ENCODE data around the gene ZNF273.
"Not testable (repeated sequence)": the region's sequence is repeated elsewhere in the genome, so short reads cannot be mapped to it uniquely, and the experiment has no call there.

ZNF273 gene

GRCh38 chr7:64888901-64889685, 14.0 kb upstream of the ZNF273 start:
- DNase-seq (ENCODE audit: low read depth), result peak; percentile 18

- no peak for DNase-seq (ENCODE audit: low read depth)
These were observed 13.3 kb upstream of the ZNF273 start for GRCh38 chr7:64889686-64890162.

DNA sequence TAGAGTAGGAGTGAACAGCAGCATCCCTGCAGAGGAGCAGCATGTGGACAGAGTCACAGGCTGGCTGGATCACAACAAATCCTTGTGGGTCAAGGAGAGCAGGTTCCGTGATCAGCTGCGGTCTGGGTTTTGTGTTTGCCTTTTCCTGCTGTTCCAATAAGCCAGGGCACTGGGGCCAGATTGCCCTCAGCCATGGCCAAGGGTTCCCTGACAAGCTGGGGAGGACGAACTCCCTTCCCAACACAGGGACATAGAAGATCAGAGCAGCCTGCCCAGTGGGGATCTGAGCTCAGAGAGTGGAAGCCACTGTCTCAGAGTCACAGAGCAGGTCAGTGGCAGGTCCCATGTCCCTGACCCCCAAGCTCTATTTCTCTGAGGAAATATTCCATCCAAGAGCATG, 12.8 kb upstream of the ZNF273 start:
- DNase-seq (ENCODE audit: low read depth), result not testable (repeated sequence)

DNA sequence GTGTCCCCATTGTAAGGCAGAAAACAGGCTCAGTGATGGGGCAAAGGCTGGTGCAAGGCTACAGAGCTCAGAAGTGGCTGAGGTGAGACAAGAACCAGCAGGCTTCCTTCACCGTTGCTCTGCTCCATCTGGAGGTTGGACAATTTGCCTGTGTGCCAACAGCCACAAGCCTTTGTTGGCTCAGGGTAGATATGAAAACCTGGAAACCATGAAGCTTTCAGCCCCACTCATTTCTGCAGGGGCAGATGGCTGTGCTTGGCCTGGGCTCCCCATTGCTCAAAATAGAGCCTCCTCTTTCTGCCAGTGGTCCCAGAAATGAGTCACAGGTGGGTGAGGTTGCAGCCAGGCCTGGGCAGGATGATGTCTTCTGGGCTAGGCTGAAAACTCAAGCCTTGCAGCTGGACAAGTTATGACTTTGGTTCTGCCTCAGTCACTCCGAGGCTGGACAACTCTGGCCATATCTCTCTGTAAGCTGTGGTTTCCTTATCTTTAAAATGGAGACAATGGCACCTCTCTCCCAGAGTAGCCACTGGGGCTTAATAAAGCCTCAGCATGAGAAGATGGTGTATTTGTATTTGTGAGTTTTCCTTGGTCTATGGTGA, 12.2 kb upstream of the ZNF273 start:
- DNase-seq (ENCODE audit: low read depth), result no peak

DNA sequence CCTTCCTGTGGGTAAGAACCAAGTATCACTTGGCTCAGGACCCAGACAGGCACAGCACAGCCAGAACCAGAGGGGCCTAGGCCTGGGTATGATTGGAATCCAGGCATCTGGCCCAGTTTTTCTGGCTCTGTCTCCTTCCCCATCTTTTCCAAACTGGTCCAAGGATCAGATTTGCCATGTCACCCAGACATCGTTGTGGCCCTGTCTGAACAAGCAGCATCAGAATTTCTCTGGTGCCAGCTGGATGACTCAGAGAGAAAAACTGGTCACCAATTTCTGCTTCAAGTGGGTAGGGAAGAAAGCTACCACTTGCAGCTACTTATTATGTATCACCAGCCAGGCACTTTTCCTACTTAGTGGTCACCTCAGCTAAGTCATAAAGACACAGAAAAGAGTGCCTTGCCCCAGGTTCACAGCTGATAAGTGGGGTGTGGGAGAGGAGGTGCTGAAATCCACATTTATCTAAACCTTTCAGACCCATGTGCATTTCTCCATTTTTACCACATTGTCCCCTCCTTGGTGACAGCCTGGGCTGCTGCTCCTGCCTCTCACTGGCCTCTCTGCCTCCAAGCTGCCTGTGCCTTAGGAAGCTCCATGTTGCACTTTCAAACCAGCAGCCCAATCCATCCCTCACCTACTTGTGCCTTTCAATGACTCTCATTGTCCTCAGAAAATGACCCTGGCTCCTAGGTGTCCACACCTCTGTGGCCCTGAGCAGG, 11.6 kb upstream of the ZNF273 start:
- not testable (repeated sequence) for DNase-seq (ENCODE audit: low read depth)

GRCh38 chr7:64892116-64892515, 11.0 kb upstream of the ZNF273 start:
- no peak for DNase-seq (ENCODE audit: low read depth)

GRCh38 chr7:64892666-64893309, 10.3 kb upstream of the ZNF273 start:
- no peak for DNase-seq (ENCODE audit: low read depth)

GRCh38 chr7:64893401-64893800, 9.7 kb upstream of the ZNF273 start:
- no peak for DNase-seq (ENCODE audit: low read depth)

- not testable (repeated sequence) for DNase-seq (ENCODE audit: low read depth)
These were observed 640 bp upstream of the ZNF273 start for GRCh38 chr7:64902461-64902805.

GRCh38 chr7:64904008-64904407, 935 bp downstream of the ZNF273 start:
- DNase-seq (ENCODE audit: low read depth), result no peak

DNA sequence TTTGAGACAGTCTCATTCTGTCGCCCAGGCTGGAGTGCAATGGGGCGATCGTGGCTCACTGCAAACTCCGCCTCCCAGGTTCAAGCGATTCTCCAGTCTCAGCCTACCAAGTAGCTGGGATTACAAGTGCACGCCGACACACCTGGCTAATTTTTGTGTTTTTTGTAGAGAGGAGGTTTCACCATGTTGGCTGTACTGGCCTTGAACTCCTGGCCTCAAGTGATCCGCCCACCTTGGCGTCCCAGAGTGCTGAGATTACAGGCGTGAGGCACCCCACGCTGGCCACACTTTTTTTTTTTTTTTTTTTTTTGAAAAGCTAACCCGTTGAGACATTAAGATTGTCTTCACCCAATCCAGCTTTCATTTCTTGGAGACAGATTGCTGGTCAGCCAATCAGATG, 2.1 kb downstream of the ZNF273 start:
- no peak for DNase-seq (ENCODE audit: low read depth)

DNA sequence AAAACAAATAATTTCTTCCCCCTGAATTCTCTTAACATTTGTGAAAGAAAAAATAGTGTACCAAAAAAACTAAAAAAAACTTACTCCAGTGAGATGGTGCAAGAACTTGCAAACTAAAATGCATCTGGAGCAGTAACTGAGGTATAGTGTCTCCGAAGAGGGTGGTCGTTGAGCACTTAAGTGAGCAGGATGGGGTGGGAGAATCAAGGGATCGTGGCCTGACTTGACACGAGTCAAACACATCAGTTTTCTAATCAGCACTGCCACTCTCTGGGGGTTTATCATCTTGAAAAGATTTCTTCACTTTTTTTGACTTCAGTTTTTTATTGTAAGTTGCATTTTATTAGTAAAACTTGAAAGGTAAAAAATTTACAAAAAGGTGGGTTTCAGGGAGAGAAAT, 2.5 kb downstream of the ZNF273 start:
- DNase-seq (ENCODE audit: low read depth), result no peak

- DNase-seq (ENCODE audit: low read depth), result no peak
These were observed 4.7 kb downstream of the ZNF273 start for GRCh38 chr7:64907641-64908326.

- no peak for DNase-seq (ENCODE audit: low read depth)
These were observed 5.3 kb downstream of the ZNF273 start for GRCh38 chr7:64908358-64908757.

- no peak for DNase-seq (ENCODE audit: low read depth)
These were observed 11.5 kb downstream of the ZNF273 start for GRCh38 chr7:64914557-64914956.

GRCh38 chr7:64915301-64915700, 12.2 kb downstream of the ZNF273 start:
- not testable (repeated sequence) for DNase-seq (ENCODE audit: low read depth)

- not testable (repeated sequence) for DNase-seq (ENCODE audit: low read depth)
These were observed 25.4 kb downstream of the ZNF273 start for GRCh38 chr7:64928252-64929187.

- DNase-seq (ENCODE audit: low read depth), result no peak
These were observed 31.4 kb downstream of the ZNF273 start for GRCh38 chr7:64934478-64934877.

- no peak for DNase-seq (ENCODE audit: low read depth)
These were observed 35.5 kb downstream of the ZNF273 start for GRCh38 chr7:64938540-64938939.

DNA sequence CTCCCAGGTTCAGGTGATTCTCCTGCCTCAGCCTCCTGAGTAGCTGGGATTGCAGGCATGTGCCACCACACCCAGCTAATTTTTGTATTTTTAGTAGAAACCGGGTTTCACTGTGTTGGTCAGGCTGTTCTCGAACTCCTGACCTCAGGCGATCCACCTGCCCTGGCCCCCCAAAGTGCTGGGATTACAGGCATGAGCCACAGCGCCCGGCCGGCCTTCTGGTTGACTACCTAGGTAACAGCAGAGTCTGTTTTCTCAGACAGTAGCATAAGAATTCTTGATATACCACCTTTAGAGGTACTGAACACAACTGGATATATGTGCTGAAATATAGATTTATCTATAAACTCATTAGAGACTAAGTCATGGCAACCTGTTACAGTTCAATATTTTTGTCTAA, 36.9 kb downstream of the ZNF273 start:
- DNase-seq (ENCODE audit: low read depth), result not testable (repeated sequence)
